GM23338 (cell line): ENCODE results near the gene POU4F2.

Experiments used
- CTCF ChIP-seq, 2 experiments: fragments of 200-600 bp in 1 of 2; sonication (generic) in 1 of 2; conservative IDR thresholded peaks; 2 replicates each; pipeline versions ENCODE4 v1.5.1 to v1.6.1; 2016 to 2017; ENCODE audit warnings: antibody characterized with exemption in 2 of 2, low read depth in 2 of 2, mild to moderate bottlenecking in 2 of 2, moderate library complexity in 1 of 2
- EZH2 ChIP-seq: fragments of 200-600 bp; sonication (generic); IDR thresholded peaks from one replicate; pipeline ENCODE4 v1.8.0; 2017; ENCODE audit warnings: antibody characterized with exemption, mild to moderate bottlenecking, low read depth; ENCODE audit not compliant: unreplicated experiment
- EZH2phosphoT487 ChIP-seq: fragments of 200-600 bp; sonication (generic); IDR thresholded peaks from one replicate; pipeline ENCODE4 v1.8.1; 2018; ENCODE audit warnings: antibody characterized with exemption; ENCODE audit not compliant: unreplicated experiment
- JUNB ChIP-seq: IDR thresholded peaks from one replicate; pipeline ENCODE4 v1.6.1; 2016; ENCODE audit warnings: antibody characterized with exemption; ENCODE audit not compliant: unreplicated experiment
- NANOG ChIP-seq: IDR thresholded peaks from 2 replicates; pipeline ENCODE4 v1.6.1; 2016; ENCODE audit warnings: antibody characterized with exemption, borderline replicate concordance
- POLR2AphosphoS5 ChIP-seq: IDR thresholded peaks from 2 replicates; pipeline ENCODE4 v1.6.1; 2016; ENCODE audit warnings: antibody characterized with exemption, low read depth
- STAT1 ChIP-seq: IDR thresholded peaks from one replicate; pipeline ENCODE4 v1.6.1; 2016; ENCODE audit warnings: antibody characterized with exemption; ENCODE audit not compliant: unreplicated experiment
- ZNF331 ChIP-seq: fragments of 250-450 bp; sonication (Bioruptor Pico); IDR thresholded peaks from 2 replicates; pipeline ENCODE4 v1.5.0; 2020; ENCODE audit warnings: low read depth, mild to moderate bottlenecking, moderate library complexity

GRCh38 chr4:146632770-146633470 is 5.8 kb upstream of the POU4F2 start:
- TF ChIP-seq POLR2AphosphoS5 (no peak), EZH2phosphoT487 (no peak), EZH2 (peak; percentile 65), CTCF (conservative IDR thresholded peaks at IDR 0.05; ENCODE audit: low read depth in 2 of 2) (no peak), ZNF331 (CRISPR knock-in tag) (no peak), JUNB (no peak), STAT1 (no peak), NANOG (no peak)
